K562 (cell line): ENCODE results near the gene FOXRED2. TPM values are rescaled to one million over a fixed set of nuclear protein-coding genes. Genes with fewer than 3 reads are reported as not detected.

Source experiments
- BRD9 ChIP-seq: fragments of 450-650 bp; IDR thresholded peaks from 2 replicates; pipeline ENCODE4 v1.6.1; 2018; ENCODE audit warnings: low read depth; ENCODE audit not compliant: partially characterized antibody
- IRF2 ChIP-seq: sonication (generic); formaldehyde crosslinking; IDR thresholded peaks from 2 replicates; pipeline ENCODE4 v1.8.1; 2022; ENCODE audit warnings: mild to moderate bottlenecking, missing genetic modification reagents
- KAT2B ChIP-seq: IDR thresholded peaks from one replicate; pipeline ENCODE4 v1.6.1; 2012; ENCODE audit warnings: low read depth, mild to moderate bottlenecking, control low read depth, inconsistent platforms, low read length, moderate library complexity
- MAFG ChIP-seq: fragments of 450-650 bp; conservative IDR thresholded peaks from 2 replicates; pipeline ENCODE4 v1.6.1; 2016; ENCODE audit warnings: missing genetic modification characterization, missing compliant biosample characterization
- NR0B1 ChIP-seq: fragments of 450-650 bp; IDR thresholded peaks from one replicate; pipeline ENCODE4 v1.6.1; 2018; ENCODE audit warnings: mild to moderate bottlenecking, moderate library complexity; ENCODE audit not compliant: partially characterized antibody
- SNIP1 ChIP-seq: fragments of 450-650 bp; IDR thresholded peaks from 2 replicates; pipeline ENCODE4 v1.7.1; 2017; ENCODE audit warnings: low read depth, mild to moderate bottlenecking
- SP2 ChIP-seq: IDR thresholded peaks from 2 replicates; pipeline ENCODE4 v1.6.1; 2011; ENCODE audit warnings: mild to moderate bottlenecking, low read depth, low read length, moderate library complexity; ENCODE audit not compliant: poor library complexity, severe bottlenecking; ENCODE audit errors: extremely low read depth
- U2AF1 ChIP-seq: fragments of 200-400 bp; formaldehyde crosslinking; optimal IDR thresholded peaks from 2 replicates; pipeline ENCODE3; 2017; ENCODE audit warnings: mild to moderate bottlenecking, low read depth, low read length, moderate library complexity
- XRCC5 ChIP-seq: fragments of 200-400 bp; formaldehyde crosslinking; IDR thresholded peaks from 2 replicates; pipeline ENCODE4 v1.6.1; 2017; ENCODE audit warnings: low read depth, mild to moderate bottlenecking, low read length
- ZNF197 ChIP-seq: fragments of 200-800 bp; sonication (Bioruptor generic); IDR thresholded peaks from 2 replicates; pipeline ENCODE4 v1.6.1; 2016; ENCODE audit warnings: low read depth, missing genetic modification characterization, missing compliant biosample characterization
- ZNF263 ChIP-seq: sonication (generic); formaldehyde crosslinking; IDR thresholded peaks from 2 replicates; pipeline ENCODE4 v1.8.0; 2022; ENCODE audit warnings: mild to moderate bottlenecking, missing genetic modification reagents, borderline replicate concordance
- ZSCAN29 ChIP-seq: fragments of 450-650 bp; IDR thresholded peaks from 2 replicates; pipeline ENCODE4 v1.6.1; 2017
- polyA plus RNA-seq, 8 experiments: library from polyadenylated mRNA; depleted of rRNA in 4 of 8; stranded (reverse) in 5 of 8; unstranded in 3 of 8; fragments of >200 nt; fragmentation: Nextera tagmentation in 2 of 8; fragmentation: Illumina TruSeq in 1 of 8; extraction: Ambion mirVana in 2 of 8; extraction: Trizol in 1 of 8; gene quantifications; 2 replicates each; pipeline versions ENCODE4 v1.2.1 to v1.2.3, GENCODE V29; 2011 to 2014; ENCODE audit warnings: inconsistent platforms in 1 of 8, missing spikeins in 1 of 8
- total RNA-seq, 7 experiments: library from RNA; depleted of rRNA in 6 of 7; stranded (reverse); fragments of >200 nt in 6 of 7; fragmentation: Illumina TruSeq in 2 of 7; extraction: Trizol in 2 of 7; gene quantifications; 2 replicates each; pipeline versions ENCODE4 v1.2.1 to v1.2.3, GENCODE V29; 2011 to 2021; ENCODE audit warnings: low replicate concordance in 1 of 7
- TF ChIP-seq, protein P1 (sequence below), 2 experiments: IDR thresholded peaks; 2 replicates each; pipeline ENCODE4 v1.6.1; 2011; ENCODE audit warnings: borderline replicate concordance in 1 of 2, control low read depth in 1 of 2, low read depth in 1 of 2, low read length in 1 of 2, mild to moderate bottlenecking in 1 of 2, mixed read lengths in 1 of 2, moderate library complexity in 1 of 2; ENCODE audit not compliant: insufficient read depth in 1 of 2, insufficient read length in 1 of 2, poor library complexity in 1 of 2, severe bottlenecking in 1 of 2; ENCODE audit errors: extremely low read depth in 1 of 2
- TF ChIP-seq, protein P2 (sequence below): fragments of 450-650 bp; IDR thresholded peaks from 2 replicates; pipeline ENCODE4 v1.6.1; 2016; ENCODE audit warnings: low read depth

Gene FOXRED2
- total and polyA plus RNA-seq, 9 of the 15 experiments (the other 6 are each of a cell fraction or from before 2014, with no cell fraction given), result 2.8 to 48.4 (median 7.8) TPM

GRCh38 chr22:36528795-36529751 lies 22.2 kb upstream of the FOXRED2 start, which contains the start of gene EIF3D (continued):
- TF ChIP-seq IRF2 (no peak), ZNF197 (CRISPR knock-in tag) (peak; percentile 70; the same call in 1 of the 2 replicates), KAT2B (no peak), MAFG (no peak), SP2 (no peak), NR0B1 (no peak), ZNF263 (CRISPR knock-in tag) (no peak), BRD9 (peak; percentile 83), ZSCAN29 (no peak), U2AF1 (no peak), XRCC5 (0 out of 2 replicates have a peak, but pooled peaks have one; percentile 23), SNIP1 (no peak)
- TF ChIP-seq, protein P1, sequence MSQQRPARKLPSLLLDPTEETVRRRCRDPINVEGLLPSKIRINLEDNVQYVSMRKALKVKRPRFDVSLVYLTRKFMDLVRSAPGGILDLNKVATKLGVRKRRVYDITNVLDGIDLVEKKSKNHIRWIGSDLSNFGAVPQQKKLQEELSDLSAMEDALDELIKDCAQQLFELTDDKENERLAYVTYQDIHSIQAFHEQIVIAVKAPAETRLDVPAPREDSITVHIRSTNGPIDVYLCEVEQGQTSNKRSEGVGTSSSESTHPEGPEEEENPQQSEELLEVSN (IDR thresholded peaks at IDR 0.05; ENCODE audit: borderline replicate concordance in 1 of 2, extremely low read depth in 1 of 2, insufficient read depth in 1 of 2, insufficient read length in 1 of 2, low read depth in 1 of 2, low read length in 1 of 2, poor library complexity in 1 of 2, severe bottlenecking in 1 of 2), result peak; percentile 70 to 77
- TF ChIP-seq, protein P2, sequence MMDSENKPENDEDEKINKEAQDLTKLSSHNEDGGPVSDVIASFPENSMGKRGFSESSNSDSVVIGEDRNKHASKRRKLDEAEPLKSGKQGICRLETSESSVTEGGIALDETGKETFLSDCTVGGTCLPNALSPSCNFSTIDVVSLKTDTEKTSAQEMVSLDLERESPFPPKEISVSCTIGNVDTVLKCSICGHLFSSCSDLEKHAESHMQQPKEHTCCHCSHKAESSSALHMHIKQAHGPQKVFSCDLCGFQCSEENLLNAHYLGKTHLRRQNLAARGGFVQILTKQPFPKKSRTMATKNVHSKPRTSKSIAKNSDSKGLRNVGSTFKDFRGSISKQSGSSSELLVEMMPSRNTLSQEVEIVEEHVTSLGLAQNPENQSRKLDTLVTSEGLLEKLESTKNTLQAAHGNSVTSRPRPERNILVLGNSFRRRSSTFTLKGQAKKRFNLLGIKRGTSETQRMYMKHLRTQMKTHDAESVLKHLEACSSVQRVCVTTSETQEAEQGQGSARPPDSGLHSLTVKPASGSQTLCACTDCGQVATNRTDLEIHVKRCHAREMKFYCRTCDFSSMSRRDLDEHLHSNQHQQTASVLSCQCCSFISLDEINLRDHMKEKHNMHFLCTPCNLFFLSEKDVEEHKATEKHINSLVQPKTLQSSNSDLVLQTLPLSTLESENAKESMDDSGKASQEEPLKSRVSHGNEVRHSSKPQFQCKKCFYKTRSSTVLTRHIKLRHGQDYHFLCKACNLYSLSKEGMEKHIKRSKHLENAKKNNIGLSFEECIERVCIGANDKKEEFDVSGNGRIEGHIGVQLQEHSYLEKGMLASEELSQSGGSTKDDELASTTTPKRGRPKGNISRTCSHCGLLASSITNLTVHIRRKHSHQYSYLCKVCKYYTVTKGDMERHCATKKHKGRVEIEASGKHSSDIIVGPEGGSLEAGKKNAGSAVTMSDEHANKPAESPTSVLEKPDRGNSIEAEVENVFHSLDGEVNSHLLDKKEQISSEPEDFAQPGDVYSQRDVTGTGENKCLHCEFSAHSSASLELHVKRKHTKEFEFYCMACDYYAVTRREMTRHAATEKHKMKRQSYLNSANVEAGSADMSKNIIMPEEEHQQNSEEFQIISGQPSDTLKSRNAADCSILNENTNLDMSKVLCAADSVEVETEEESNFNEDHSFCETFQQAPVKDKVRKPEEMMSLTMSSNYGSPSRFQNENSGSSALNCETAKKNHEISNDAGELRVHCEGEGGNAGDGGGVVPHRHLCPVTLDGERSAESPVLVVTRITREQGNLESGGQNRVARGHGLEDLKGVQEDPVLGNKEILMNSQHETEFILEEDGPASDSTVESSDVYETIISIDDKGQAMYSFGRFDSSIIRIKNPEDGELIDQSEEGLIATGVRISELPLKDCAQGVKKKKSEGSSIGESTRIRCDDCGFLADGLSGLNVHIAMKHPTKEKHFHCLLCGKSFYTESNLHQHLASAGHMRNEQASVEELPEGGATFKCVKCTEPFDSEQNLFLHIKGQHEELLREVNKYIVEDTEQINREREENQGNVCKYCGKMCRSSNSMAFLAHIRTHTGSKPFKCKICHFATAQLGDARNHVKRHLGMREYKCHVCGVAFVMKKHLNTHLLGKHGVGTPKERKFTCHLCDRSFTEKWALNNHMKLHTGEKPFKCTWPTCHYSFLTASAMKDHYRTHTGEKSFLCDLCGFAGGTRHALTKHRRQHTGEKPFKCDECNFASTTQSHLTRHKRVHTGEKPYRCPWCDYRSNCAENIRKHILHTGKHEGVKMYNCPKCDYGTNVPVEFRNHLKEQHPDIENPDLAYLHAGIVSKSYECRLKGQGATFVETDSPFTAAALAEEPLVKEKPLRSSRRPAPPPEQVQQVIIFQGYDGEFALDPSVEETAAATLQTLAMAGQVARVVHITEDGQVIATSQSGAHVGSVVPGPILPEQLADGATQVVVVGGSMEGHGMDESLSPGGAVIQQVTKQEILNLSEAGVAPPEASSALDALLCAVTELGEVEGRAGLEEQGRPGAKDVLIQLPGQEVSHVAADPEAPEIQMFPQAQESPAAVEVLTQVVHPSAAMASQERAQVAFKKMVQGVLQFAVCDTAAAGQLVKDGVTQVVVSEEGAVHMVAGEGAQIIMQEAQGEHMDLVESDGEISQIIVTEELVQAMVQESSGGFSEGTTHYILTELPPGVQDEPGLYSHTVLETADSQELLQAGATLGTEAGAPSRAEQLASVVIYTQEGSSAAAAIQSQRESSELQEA, result no peak
